HG03342 (cell line): ENCODE data around the gene COL4A4.

Experiments
- ATAC-seq: cut with Tn5 transposase; IDR thresholded peaks from one replicate; pipeline ENCODE4 v1.9.1; 2021; ENCODE audit warnings: mild to moderate bottlenecking, moderate library complexity; ENCODE audit not compliant: unreplicated experiment

Gene COL4A4

GRCh38 chr2:227033471-227034148 is 130.4 kb downstream of the COL4A4 start:
- ATAC-seq, result peak; percentile 74

- no peak for ATAC-seq
Observed at GRCh38 chr2:227031379-227031778, 132.6 kb downstream of the COL4A4 start.

- ATAC-seq, result no peak
Observed at GRCh38 chr2:227030789-227031188, 133.2 kb downstream of the COL4A4 start.

GRCh38 chr2:227029426-227030105 is 134.4 kb downstream of the COL4A4 start:
- no peak for ATAC-seq

- peak; percentile 55 for ATAC-seq
Observed at GRCh38 chr2:227025510-227025909, 138.5 kb downstream of the COL4A4 start.

GRCh38 chr2:227022608-227023007 is 141.4 kb downstream of the COL4A4 start:
- ATAC-seq, result no peak

- ATAC-seq, result no peak
Observed at GRCh38 chr2:227020416-227020815, 143.6 kb downstream of the COL4A4 start.

GRCh38 chr2:227016894-227017293 is 147.1 kb downstream of the COL4A4 start:
- ATAC-seq, result no peak

GRCh38 chr2:227013881-227014280 is 150.1 kb downstream of the COL4A4 start:
- ATAC-seq, result no peak

- ATAC-seq, result no peak
Observed at GRCh38 chr2:227013330-227013729, 150.7 kb downstream of the COL4A4 start.

- ATAC-seq, result no peak
Observed at GRCh38 chr2:227010433-227010832, 153.6 kb downstream of the COL4A4 start.

GRCh38 chr2:227007940-227008339 is 156.1 kb downstream of the COL4A4 start:
- ATAC-seq, result no peak

GRCh38 chr2:227007148-227007547 is 156.9 kb downstream of the COL4A4 start:
- no peak for ATAC-seq

GRCh38 chr2:227006189-227006897 is 157.7 kb downstream of the COL4A4 start:
- ATAC-seq, result no peak

- ATAC-seq, result no peak
Observed at GRCh38 chr2:227004482-227004881, 159.5 kb downstream of the COL4A4 start.

GRCh38 chr2:227000123-227000522 is 163.9 kb downstream of the COL4A4 start:
- no peak for ATAC-seq

- no peak for ATAC-seq
Observed at GRCh38 chr2:226999661-227000060, 164.3 kb downstream of the COL4A4 start.

- ATAC-seq, result no peak
Observed at GRCh38 chr2:226995625-226996041, 168.4 kb downstream of the COL4A4 start.

GRCh38 chr2:226994775-226995174 is 169.2 kb downstream of the COL4A4 start:
- ATAC-seq, result no peak

GRCh38 chr2:226993171-226993570 is 170.8 kb downstream of the COL4A4 start:
- no peak for ATAC-seq

GRCh38 chr2:226991663-226992062 is 172.3 kb downstream of the COL4A4 start:
- no peak for ATAC-seq

GRCh38 chr2:226985583-226985946 is 178.4 kb downstream of the COL4A4 start:
- ATAC-seq, result no peak
